Mesothelial cell of epicardium (in vitro differentiated cells): ENCODE measurements around the gene RBM19. TPM values are rescaled to one million over a fixed set of nuclear protein-coding genes. Genes with fewer than 3 reads are reported as not detected.

Experiments
- DNase-seq, 2 experiments: peaks; one replicate each; pipeline ENCODE4 v3.0.0; 2021; ENCODE audit warnings: low spot score in 2 of 2; ENCODE audit not compliant: unreplicated experiment in 2 of 2
- H3K27ac Mint-ChIP-seq: 2 replicates; pipeline ENCODE4 v1.8.0; 2021; ENCODE audit warnings: mixed read lengths
- H3K27me3 Mint-ChIP-seq: 2 replicates; pipeline ENCODE4 v1.8.0; 2021; ENCODE audit warnings: low read depth, mixed read lengths
- H3K36me3 Mint-ChIP-seq: 2 replicates; pipeline ENCODE4 v1.8.0; 2021; ENCODE audit warnings: mixed read lengths
- H3K4me1 Mint-ChIP-seq: 2 replicates; pipeline ENCODE4 v1.8.0; 2021; ENCODE audit warnings: mixed read lengths
- H3K4me3 Mint-ChIP-seq: 2 replicates; pipeline ENCODE4 v1.8.0; 2021; ENCODE audit warnings: mild to moderate bottlenecking, moderate library complexity, mixed read lengths
- H3K9me3 Mint-ChIP-seq: 2 replicates; pipeline ENCODE4 v1.8.0; 2021; ENCODE audit warnings: mixed read lengths
- CTCF ChIP-seq: fragments of 200-600 bp; sonication (generic); IDR thresholded peaks from one replicate; pipeline ENCODE4 v1.5.0; 2021; ENCODE audit warnings: antibody characterized with exemption; ENCODE audit not compliant: unreplicated experiment
- total RNA-seq: library from RNA; stranded (reverse); gene quantifications from 3 replicates; pipeline ENCODE4 v1.2.1, GENCODE V29; 2021

RBM19 gene
- total RNA-seq, 1 donor from 2014 or later, result 43.4 TPM

- H3K9me3 Mint-ChIP-seq, result no peaks in the 10 kb centered on the region
- peaks cover 11% of the 10 kb centered on the region for H3K4me1 Mint-ChIP-seq
- no peak overlapping the region for H3K27ac Mint-ChIP-seq
- H3K36me3 Mint-ChIP-seq, result peaks cover 2% of the 10 kb centered on the region
- no peak for DNase-seq
- H3K4me3 Mint-ChIP-seq, result no peak overlapping the region
- TF ChIP-seq CTCF, result no peak
- H3K27me3 Mint-ChIP-seq, result no peaks in the 10 kb centered on the region
Observed at GRCh38 chr12:113891739-113892520, 74.2 kb downstream of the RBM19 start.

GRCh38 chr12:113891167-113891692 lies 74.9 kb downstream of the RBM19 start:
- DNase-seq, result no peak
- Mint-ChIP-seq H3K4me1 (peaks cover 8% of the 10 kb centered on the region), H3K36me3 (no peaks in the 10 kb centered on the region), H3K4me3 (no peak overlapping the region), H3K27me3 (no peaks in the 10 kb centered on the region), H3K9me3 (no peaks in the 10 kb centered on the region), H3K27ac (no peak overlapping the region)
- TF ChIP-seq CTCF, result no peak

GRCh38 chr12:113889891-113890581 lies 76.1 kb downstream of the RBM19 start:
- Mint-ChIP-seq H3K27me3 (no peaks in the 10 kb centered on the region), H3K27ac (peak overlapping the region; percentile 39), H3K9me3 (peaks cover 4% of the 10 kb centered on the region), H3K4me3 (no peak overlapping the region), H3K36me3 (peaks cover 4% of the 10 kb centered on the region), H3K4me1 (peaks cover 4% of the 10 kb centered on the region)
- TF ChIP-seq CTCF, result no peak
- no peak for DNase-seq

- no peak for TF ChIP-seq CTCF
- Mint-ChIP-seq H3K4me3 (no peak overlapping the region), H3K9me3 (peaks cover 13% of the 10 kb centered on the region), H3K36me3 (peaks cover 11% of the 10 kb centered on the region), H3K4me1 (peaks cover 4% of the 10 kb centered on the region), H3K27ac (no peak overlapping the region), H3K27me3 (no peaks in the 10 kb centered on the region)
- DNase-seq, result no peak
Observed at GRCh38 chr12:113889076-113889475, 77.0 kb downstream of the RBM19 start.

GRCh38 chr12:113888435-113888834 lies 77.7 kb downstream of the RBM19 start:
- Mint-ChIP-seq H3K4me3 (no peak overlapping the region), H3K36me3 (peaks cover 15% of the 10 kb centered on the region), H3K27ac (no peak overlapping the region), H3K4me1 (peaks cover 4% of the 10 kb centered on the region), H3K9me3 (peaks cover 13% of the 10 kb centered on the region), H3K27me3 (no peaks in the 10 kb centered on the region)
- no peak for DNase-seq
- TF ChIP-seq CTCF, result no peak
